ENCODE data around the gene COL24A1.
A peak's percentile ranks its signal among the peaks of the same experiment; 100 is the strongest.

Gene COL24A1

DNA sequence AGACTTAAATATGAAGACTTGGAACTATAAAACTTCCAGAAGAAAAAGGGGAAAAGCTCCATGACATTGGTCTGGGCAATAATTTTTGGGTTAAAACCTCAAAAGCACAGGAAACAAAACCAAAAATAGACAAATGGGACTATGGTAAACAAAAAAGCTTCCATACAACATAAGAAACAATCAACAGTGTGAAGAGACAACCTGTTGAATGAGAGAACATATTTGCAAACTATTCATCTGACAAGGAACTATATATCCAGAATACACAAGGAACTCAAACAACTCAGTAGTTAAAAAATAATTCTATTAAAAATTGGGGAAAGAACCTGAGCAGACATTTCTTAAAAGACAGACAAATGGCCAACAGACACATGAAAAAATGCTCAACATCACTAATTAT is 255.7 kb downstream of the COL24A1 start:
- Histone ChIP-seq H3K4me1 (ENCODE audit: insufficient read depth, insufficient read length) (no peaks in the 10 kb centered on the region), H3K9ac (ENCODE audit: insufficient read length, low read depth) (no peak overlapping the region), H3K4me3 (ENCODE audit: insufficient read length, low read depth) (no peak overlapping the region), H3K36me3 (ENCODE audit: insufficient read depth, insufficient read length, low read length) (no peaks in the 10 kb centered on the region), H3K9me3 (ENCODE audit: insufficient read depth, low read length) (no peaks in the 10 kb centered on the region), H3K27me3 (ENCODE audit: insufficient read depth, insufficient read length) (no peaks in the 10 kb centered on the region)
- DNase-seq (ENCODE audit: low read depth, low spot score): no peak
- no peak for TF ChIP-seq ZNF274 (IDR thresholded peaks at IDR 0.05; ENCODE audit: low read depth, low read length)
- no peak for TF ChIP-seq SUZ12 (IDR thresholded peaks at IDR 0.05; ENCODE audit: extremely low read depth, insufficient read depth, insufficient read length)
- no peak for TF ChIP-seq YY1 (IDR thresholded peaks at IDR 0.05; ENCODE audit: insufficient read depth, insufficient read length)

DNA sequence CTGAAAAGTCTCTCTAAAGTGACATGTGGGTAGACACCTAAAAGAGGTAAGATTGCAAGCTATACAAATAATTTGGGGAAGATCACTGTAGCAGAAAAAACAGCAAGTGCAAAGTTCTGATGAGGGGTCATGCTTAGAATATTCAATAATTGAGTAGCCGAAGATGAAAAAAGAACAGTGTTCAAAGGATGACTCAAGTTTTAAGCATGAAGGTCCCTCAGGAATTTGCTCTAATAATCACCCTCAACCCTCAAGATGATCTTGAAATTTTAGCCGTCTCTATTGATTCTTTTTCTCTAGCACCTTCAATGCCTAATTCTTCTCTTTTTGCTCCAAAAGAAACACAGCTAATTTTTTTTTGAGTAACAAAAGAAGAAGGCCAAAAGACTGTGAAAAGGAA is 257.7 kb downstream of the COL24A1 start:
- no peak for DNase-seq (ENCODE audit: low read depth, low spot score)
- no peaks in the 10 kb centered on the region for H3K27me3 ChIP-seq (ENCODE audit: insufficient read depth, insufficient read length)
- H3K36me3 ChIP-seq (ENCODE audit: insufficient read depth, insufficient read length, low read length): no peaks in the 10 kb centered on the region
- no peak overlapping the region for H3K4me3 ChIP-seq (ENCODE audit: insufficient read length, low read depth)
- no peaks in the 10 kb centered on the region for H3K4me1 ChIP-seq (ENCODE audit: insufficient read depth, insufficient read length)
- TF ChIP-seq ZNF274 (IDR thresholded peaks at IDR 0.05; ENCODE audit: low read depth, low read length): no peak
- no peak for TF ChIP-seq YY1 (IDR thresholded peaks at IDR 0.05; ENCODE audit: insufficient read depth, insufficient read length)
- TF ChIP-seq SUZ12 (IDR thresholded peaks at IDR 0.05; ENCODE audit: extremely low read depth, insufficient read depth, insufficient read length): no peak
- H3K9me3 ChIP-seq (ENCODE audit: insufficient read depth, low read length): no peaks in the 10 kb centered on the region
- no peak overlapping the region for H3K9ac ChIP-seq (ENCODE audit: insufficient read length, low read depth)

DNA sequence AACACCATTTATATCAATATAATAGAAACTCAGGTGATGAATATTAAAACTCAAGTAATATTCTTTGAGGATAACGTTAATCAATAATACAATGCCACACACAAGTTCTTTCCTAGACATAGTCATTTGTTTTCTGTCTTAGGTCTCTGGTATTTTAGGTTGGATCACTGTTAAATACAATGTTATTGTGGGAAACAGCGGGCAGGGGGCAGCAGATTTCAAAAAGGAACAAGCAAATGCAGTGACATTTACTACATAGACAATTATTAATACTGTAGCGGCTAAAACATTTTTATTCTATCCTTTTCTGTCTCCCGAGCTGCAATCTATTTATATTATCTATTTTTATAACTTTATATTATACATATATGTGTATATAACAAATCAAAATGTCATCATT is 261.9 kb downstream of the COL24A1 start:
- Histone ChIP-seq H3K9ac (ENCODE audit: insufficient read length, low read depth) (no peak overlapping the region), H3K27me3 (ENCODE audit: insufficient read depth, insufficient read length) (no peaks in the 10 kb centered on the region), H3K36me3 (ENCODE audit: insufficient read depth, insufficient read length, low read length) (no peaks in the 10 kb centered on the region), H3K9me3 (ENCODE audit: insufficient read depth, low read length) (no peaks in the 10 kb centered on the region), H3K4me1 (ENCODE audit: insufficient read depth, insufficient read length) (no peaks in the 10 kb centered on the region), H3K4me3 (ENCODE audit: insufficient read length, low read depth) (no peak overlapping the region)
- TF ChIP-seq ZNF274 (IDR thresholded peaks at IDR 0.05; ENCODE audit: low read depth, low read length) (no peak), SUZ12 (IDR thresholded peaks at IDR 0.05; ENCODE audit: extremely low read depth, insufficient read depth, insufficient read length) (no peak), YY1 (IDR thresholded peaks at IDR 0.05; ENCODE audit: insufficient read depth, insufficient read length) (no peak)
- peak; percentile 23 for DNase-seq (ENCODE audit: low read depth, low spot score)

DNA sequence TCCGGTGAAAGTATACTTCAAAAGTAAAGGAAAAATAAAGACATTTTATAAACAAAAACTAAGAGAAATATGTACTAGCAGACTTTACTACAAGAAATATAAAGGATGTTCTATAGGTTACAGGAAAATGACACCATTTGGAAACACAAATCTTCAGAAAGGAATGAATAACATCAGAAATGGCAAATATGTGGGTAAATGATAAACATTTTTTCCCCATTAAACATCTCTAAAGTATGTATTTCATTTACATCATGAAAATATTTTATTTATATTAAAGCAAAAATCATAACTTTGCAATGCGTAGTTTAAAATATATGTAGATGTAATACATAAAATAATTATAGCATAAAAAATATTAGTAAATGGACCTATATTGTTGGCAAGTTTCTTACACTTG is 264.2 kb downstream of the COL24A1 start:
- Histone ChIP-seq H3K9ac (ENCODE audit: insufficient read length, low read depth) (no peak overlapping the region), H3K9me3 (ENCODE audit: insufficient read depth, low read length) (no peaks in the 10 kb centered on the region), H3K27me3 (ENCODE audit: insufficient read depth, insufficient read length) (no peaks in the 10 kb centered on the region), H3K4me3 (ENCODE audit: insufficient read length, low read depth) (no peak overlapping the region), H3K4me1 (ENCODE audit: insufficient read depth, insufficient read length) (no peaks in the 10 kb centered on the region), H3K36me3 (ENCODE audit: insufficient read depth, insufficient read length, low read length) (no peaks in the 10 kb centered on the region)
- no peak for TF ChIP-seq SUZ12 (IDR thresholded peaks at IDR 0.05; ENCODE audit: extremely low read depth, insufficient read depth, insufficient read length)
- no peak for TF ChIP-seq YY1 (IDR thresholded peaks at IDR 0.05; ENCODE audit: insufficient read depth, insufficient read length)
- TF ChIP-seq ZNF274 (IDR thresholded peaks at IDR 0.05; ENCODE audit: low read depth, low read length): no peak
- DNase-seq (ENCODE audit: low read depth, low spot score): no peak

DNA sequence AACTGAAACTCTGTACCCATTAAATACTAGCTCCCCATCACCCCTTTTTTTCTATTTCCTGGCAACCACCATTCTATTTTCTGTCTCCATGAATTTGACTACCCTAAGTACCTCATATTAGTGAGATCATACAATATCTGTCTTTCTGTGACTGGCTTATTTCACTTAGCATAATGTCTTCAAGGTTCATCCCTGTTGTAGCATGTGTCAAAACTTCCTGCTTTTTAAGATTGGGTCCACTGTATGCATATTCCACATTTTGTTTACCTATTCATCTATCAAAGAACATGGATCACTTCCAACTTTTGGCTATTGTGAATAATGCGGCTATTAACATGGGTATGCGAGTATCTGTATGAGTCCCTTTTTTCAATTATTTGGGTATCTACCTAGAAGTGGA is 266.7 kb downstream of the COL24A1 start:
- Histone ChIP-seq H3K27me3 (ENCODE audit: insufficient read depth, insufficient read length) (no peaks in the 10 kb centered on the region), H3K36me3 (ENCODE audit: insufficient read depth, insufficient read length, low read length) (no peaks in the 10 kb centered on the region), H3K9ac (ENCODE audit: insufficient read length, low read depth) (no peak overlapping the region), H3K4me3 (ENCODE audit: insufficient read length, low read depth) (no peak overlapping the region), H3K9me3 (ENCODE audit: insufficient read depth, low read length) (no peaks in the 10 kb centered on the region), H3K4me1 (ENCODE audit: insufficient read depth, insufficient read length) (no peaks in the 10 kb centered on the region)
- no peak for DNase-seq (ENCODE audit: low read depth, low spot score)
- no peak for TF ChIP-seq SUZ12 (IDR thresholded peaks at IDR 0.05; ENCODE audit: extremely low read depth, insufficient read depth, insufficient read length)
- no peak for TF ChIP-seq ZNF274 (IDR thresholded peaks at IDR 0.05; ENCODE audit: low read depth, low read length)
- no peak for TF ChIP-seq YY1 (IDR thresholded peaks at IDR 0.05; ENCODE audit: insufficient read depth, insufficient read length)

DNA sequence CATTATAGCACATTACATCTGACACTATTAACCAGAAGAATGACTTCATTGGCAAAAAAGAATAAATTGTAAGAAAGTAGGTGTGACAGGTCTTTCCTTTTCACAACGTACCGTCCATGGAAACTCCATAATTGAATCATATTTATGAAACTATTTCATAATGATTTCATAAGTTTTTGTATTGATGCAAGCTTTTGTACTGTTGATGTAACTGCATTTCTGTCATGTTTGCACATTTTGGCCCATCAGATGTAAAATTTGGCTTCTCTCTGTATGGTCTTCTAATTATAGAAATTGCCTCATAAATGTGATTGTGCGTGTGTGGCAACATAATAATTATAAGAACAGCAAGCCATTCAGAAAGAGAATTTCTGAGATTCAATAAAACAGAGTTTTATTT is 267.7 kb downstream of the COL24A1 start:
- no peaks in the 10 kb centered on the region for H3K9me3 ChIP-seq (ENCODE audit: insufficient read depth, low read length)
- no peak for TF ChIP-seq ZNF274 (IDR thresholded peaks at IDR 0.05; ENCODE audit: low read depth, low read length)
- TF ChIP-seq SUZ12 (IDR thresholded peaks at IDR 0.05; ENCODE audit: extremely low read depth, insufficient read depth, insufficient read length): no peak
- no peak for TF ChIP-seq YY1 (IDR thresholded peaks at IDR 0.05; ENCODE audit: insufficient read depth, insufficient read length)
- no peak overlapping the region for H3K4me3 ChIP-seq (ENCODE audit: insufficient read length, low read depth)
- no peak for DNase-seq (ENCODE audit: low read depth, low spot score)
- H3K36me3 ChIP-seq (ENCODE audit: insufficient read depth, insufficient read length, low read length): no peaks in the 10 kb centered on the region
- no peak overlapping the region for H3K9ac ChIP-seq (ENCODE audit: insufficient read length, low read depth)
- H3K27me3 ChIP-seq (ENCODE audit: insufficient read depth, insufficient read length): no peaks in the 10 kb centered on the region
- no peaks in the 10 kb centered on the region for H3K4me1 ChIP-seq (ENCODE audit: insufficient read depth, insufficient read length)

DNA sequence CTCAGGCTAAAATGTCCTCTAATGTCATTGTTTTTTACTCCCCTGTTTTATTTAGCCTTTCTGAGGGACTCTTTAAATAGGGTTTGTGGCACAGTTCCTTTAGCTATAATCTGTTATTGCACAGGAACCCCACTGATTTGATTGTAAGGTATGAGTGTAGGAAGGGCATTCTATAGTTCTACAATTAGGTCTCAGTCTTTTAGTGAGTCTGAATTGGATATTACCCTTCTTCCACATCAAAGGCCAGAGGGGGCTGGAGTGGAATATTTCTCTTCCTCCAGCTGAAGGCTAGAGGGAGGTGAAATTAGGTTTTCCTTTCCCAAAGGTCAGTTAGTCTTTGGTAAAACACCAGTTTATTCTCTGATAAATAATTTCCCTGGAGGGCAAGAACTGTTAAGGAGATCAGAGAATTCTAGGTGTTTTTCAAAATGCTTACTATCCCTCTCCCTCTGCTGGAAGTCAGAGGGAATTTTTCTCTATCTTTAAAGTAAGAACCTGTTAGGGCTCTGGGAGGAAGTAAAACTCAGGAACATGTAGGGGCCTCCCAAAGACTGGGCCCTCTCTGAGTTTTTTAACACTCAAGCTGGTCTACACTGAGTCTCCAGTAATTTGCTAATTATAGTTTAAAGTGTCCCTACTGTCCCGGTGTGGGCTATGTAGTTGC is 272.1 kb downstream of the COL24A1 start:
- H3K36me3 ChIP-seq (ENCODE audit: insufficient read depth, insufficient read length, low read length): no peaks in the 10 kb centered on the region

More for the DNA sequence above, 272.1 kb downstream of the COL24A1 start:
- H3K4me1 ChIP-seq (ENCODE audit: insufficient read depth, insufficient read length): no peaks in the 10 kb centered on the region
- no peaks in the 10 kb centered on the region for H3K27me3 ChIP-seq (ENCODE audit: insufficient read depth, insufficient read length)
- H3K9ac ChIP-seq (ENCODE audit: insufficient read length, low read depth): no peak overlapping the region
- H3K4me3 ChIP-seq (ENCODE audit: insufficient read length, low read depth): no peak overlapping the region
- DNase-seq (ENCODE audit: low read depth, low spot score): peak; percentile 15
- H3K9me3 ChIP-seq (ENCODE audit: insufficient read depth, low read length): no peaks in the 10 kb centered on the region
- TF ChIP-seq SUZ12 (IDR thresholded peaks at IDR 0.05; ENCODE audit: extremely low read depth, insufficient read depth, insufficient read length) (no peak), ZNF274 (IDR thresholded peaks at IDR 0.05; ENCODE audit: low read depth, low read length) (no peak), YY1 (IDR thresholded peaks at IDR 0.05; ENCODE audit: insufficient read depth, insufficient read length) (no peak)

All from NT2/D1 (cell line).